Retinal pigment epithelial cell (primary cell): ENCODE data around the gene OR10A2.
"Not testable (repeated sequence)": the region's sequence is repeated elsewhere in the genome, so short reads cannot be mapped to it uniquely, and the experiment has no call there.

Experiments
- DNase-seq: peaks from one replicate; pipeline ENCODE4 v3.0.0-alpha.2; 2010; ENCODE audit warnings: low read depth
- H3K4me3 ChIP-seq: 2 replicates; pipeline ENCODE4 v1.5.1; 2011; ENCODE audit warnings: mild to moderate bottlenecking, low read length, control low read depth, moderate library complexity
- TF ChIP-seq, protein P1 (sequence below): conservative IDR thresholded peaks from 2 replicates; pipeline ENCODE4 v1.5.1; 2011; ENCODE audit warnings: low read depth, low read length, control low read depth, inconsistent platforms

The OR10A2 gene

DNA sequence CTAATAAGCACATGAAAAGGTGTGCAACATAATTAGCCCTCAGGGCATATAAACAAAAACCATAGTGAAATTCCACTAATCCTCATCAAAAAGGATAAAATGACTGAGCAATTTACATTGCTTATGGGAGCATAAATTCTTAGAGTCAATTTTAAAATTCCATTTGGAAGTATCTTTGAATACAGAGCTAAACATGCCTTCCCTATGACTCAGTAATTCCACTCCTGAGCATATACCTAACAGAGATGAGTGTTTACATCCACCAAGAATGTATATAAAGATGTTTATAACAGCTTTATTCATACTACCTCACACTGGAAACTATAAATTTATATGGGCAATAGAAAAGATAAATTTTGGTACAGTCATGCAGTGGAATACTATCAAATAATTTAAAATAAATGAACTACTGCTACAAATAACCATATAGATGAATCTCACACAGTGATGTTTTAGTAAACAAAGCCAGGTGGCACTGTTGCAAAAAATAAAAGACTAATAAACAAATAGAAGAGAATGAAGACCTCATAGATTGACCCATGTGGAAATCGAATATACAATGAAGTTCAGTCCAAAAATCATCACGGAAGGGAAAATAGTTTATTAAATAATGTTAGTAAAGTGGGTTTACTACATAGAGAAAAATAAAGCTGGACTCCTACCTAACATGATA is 37.6 kb downstream of the OR10A2 start:
- H3K4me3 ChIP-seq = no peak overlapping the region
- peak; percentile 11 for DNase-seq
- TF ChIP-seq, protein P1, sequence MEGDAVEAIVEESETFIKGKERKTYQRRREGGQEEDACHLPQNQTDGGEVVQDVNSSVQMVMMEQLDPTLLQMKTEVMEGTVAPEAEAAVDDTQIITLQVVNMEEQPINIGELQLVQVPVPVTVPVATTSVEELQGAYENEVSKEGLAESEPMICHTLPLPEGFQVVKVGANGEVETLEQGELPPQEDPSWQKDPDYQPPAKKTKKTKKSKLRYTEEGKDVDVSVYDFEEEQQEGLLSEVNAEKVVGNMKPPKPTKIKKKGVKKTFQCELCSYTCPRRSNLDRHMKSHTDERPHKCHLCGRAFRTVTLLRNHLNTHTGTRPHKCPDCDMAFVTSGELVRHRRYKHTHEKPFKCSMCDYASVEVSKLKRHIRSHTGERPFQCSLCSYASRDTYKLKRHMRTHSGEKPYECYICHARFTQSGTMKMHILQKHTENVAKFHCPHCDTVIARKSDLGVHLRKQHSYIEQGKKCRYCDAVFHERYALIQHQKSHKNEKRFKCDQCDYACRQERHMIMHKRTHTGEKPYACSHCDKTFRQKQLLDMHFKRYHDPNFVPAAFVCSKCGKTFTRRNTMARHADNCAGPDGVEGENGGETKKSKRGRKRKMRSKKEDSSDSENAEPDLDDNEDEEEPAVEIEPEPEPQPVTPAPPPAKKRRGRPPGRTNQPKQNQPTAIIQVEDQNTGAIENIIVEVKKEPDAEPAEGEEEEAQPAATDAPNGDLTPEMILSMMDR = no peak

DNA sequence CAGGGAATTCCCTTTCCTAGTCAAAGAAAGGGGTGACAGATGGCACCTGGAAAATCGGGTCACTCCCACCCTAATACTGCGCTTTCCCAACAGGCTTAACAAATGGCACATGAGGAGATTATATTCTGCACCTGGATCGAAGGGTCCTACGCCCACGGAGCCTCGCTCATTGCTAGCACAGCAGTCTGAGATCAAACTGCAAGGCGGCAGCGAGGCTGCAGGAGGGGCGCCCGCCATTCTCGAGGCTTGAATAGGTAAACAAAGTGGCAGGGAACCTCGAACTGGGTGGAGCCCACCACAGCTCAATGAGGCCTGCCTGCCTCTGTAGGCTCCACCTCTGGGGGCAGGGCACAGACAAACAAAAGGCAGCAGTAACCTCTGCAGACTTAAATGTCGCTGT is 41.9 kb downstream of the OR10A2 start:
- H3K4me3 ChIP-seq, DNase-seq: not testable (repeated sequence)

GRCh38 chr11:6911378-6911777 is 48.5 kb downstream of the OR10A2 start:
- TF ChIP-seq, protein P1 = no peak
- no peak overlapping the region for H3K4me3 ChIP-seq
- DNase-seq = no peak

DNA sequence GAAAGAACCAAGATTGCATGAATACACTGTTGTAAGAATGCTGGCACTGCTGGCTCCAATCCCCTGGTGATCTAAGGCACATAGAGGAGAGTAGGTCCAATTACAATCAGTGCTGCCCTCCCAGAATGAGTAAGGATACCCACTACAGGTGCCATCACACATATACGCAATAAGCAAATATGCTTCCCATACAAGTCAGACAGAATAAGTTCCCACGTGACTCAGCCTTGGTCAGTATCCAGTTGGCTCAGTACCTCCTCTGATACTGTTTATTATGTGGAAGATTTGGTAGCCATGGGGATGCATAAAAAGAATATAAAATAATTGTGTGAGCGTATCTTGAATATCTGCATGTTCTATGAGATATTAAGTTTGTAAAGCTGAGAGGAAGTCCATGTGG is 49.1 kb downstream of the OR10A2 start:
- TF ChIP-seq, protein P1 = no peak
- no peak for DNase-seq
- H3K4me3 ChIP-seq = no peak overlapping the region

DNA sequence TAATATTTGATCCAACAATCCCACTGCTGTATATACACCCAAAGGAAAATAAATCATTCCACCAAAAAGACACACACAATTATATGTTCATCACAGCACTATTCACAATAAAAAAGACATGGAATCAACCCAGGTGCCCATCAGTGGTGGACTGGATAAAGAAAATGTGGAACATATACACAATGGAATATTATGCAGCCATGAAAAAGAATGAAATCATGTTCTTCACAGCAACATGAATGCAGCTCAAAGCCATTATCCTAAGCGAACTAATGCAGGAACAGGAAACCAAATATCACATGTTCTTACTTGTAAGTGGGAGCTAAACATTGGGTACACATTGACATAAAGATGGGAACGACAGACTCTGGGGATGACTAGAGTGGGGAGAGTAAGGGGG is 56.8 kb downstream of the OR10A2 start:
- no peak overlapping the region for H3K4me3 ChIP-seq
- TF ChIP-seq, protein P1 = no peak
- no peak for DNase-seq

- TF ChIP-seq, protein P1 = no peak
- no peak within 1 kb of the TSS for H3K4me3 ChIP-seq
- no peak for DNase-seq
Measured at GRCh38 chr11:6920702-6921101, 57.8 kb downstream of the OR10A2 start, which contains the start of gene OR2D3. Gene OR2D3 (plus strand): TSS chr11:6921002. CDS start chr11:6921002, 0 bp downstream.
